GM12872 (cell line): ENCODE data around the gene WDR27.

ENCODE experiments used
- TF ChIP-seq, protein P1 (sequence below): IDR thresholded peaks from 3 replicates; pipeline ENCODE4 v1.5.1; 2011; ENCODE audit warnings: low read depth, mild to moderate bottlenecking, low read length, moderate library complexity; ENCODE audit not compliant: insufficient read depth

The WDR27 gene

DNA sequence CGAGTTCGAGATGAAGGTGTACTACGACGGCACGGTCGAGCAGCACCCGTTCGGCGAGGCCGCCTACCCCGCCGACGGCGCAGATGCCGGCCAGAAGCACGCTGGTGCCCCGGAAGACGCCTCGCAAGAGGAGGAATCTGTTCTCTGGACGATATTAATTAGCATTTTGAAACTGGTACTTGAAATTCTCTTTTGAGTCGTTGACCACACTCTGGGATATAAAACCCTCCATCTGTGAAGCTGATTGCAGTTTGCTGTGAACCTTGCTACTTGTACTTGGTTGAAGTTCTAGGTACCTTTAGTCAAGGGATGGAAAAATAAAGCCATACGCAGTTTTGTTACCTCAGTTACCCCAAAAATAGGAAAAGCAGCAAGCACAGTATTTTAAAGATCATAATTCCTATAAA lies 1.0 kb upstream of the WDR27 start:
- TF ChIP-seq, protein P1, sequence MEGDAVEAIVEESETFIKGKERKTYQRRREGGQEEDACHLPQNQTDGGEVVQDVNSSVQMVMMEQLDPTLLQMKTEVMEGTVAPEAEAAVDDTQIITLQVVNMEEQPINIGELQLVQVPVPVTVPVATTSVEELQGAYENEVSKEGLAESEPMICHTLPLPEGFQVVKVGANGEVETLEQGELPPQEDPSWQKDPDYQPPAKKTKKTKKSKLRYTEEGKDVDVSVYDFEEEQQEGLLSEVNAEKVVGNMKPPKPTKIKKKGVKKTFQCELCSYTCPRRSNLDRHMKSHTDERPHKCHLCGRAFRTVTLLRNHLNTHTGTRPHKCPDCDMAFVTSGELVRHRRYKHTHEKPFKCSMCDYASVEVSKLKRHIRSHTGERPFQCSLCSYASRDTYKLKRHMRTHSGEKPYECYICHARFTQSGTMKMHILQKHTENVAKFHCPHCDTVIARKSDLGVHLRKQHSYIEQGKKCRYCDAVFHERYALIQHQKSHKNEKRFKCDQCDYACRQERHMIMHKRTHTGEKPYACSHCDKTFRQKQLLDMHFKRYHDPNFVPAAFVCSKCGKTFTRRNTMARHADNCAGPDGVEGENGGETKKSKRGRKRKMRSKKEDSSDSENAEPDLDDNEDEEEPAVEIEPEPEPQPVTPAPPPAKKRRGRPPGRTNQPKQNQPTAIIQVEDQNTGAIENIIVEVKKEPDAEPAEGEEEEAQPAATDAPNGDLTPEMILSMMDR = no peak

DNA sequence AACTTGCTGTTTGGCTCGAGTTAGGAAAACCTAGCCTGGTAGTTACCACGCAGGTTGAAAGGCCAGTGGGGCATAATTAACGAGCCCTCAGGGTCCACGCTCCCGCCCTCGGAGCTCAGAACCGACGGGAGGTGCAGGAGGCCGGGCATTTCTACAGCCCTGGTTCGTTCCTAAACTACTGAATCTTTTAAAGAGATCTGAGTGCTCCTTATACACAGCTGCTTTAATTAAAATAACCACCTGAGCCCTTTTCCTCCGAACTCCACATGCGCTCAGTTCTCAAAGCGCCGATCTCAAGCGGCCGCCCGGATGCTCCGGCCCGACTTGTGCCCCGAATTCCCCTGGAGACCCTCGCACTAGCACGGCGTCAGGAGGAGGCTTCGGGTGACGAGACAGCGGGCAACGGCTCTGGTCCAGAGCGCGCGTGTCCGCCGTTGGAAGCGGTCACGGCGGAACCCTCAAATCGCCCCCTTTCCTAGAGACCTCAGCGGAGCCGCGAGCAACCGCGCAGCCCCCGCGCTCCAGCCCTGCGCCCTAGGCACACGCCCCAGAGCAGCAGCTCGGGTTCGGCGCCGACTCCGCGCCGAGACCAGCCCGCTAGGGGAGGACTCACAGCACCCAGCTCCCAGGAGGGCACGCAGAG lies 397 bp downstream of the WDR27 start:
- TF ChIP-seq, protein P1 = no peak

DNA sequence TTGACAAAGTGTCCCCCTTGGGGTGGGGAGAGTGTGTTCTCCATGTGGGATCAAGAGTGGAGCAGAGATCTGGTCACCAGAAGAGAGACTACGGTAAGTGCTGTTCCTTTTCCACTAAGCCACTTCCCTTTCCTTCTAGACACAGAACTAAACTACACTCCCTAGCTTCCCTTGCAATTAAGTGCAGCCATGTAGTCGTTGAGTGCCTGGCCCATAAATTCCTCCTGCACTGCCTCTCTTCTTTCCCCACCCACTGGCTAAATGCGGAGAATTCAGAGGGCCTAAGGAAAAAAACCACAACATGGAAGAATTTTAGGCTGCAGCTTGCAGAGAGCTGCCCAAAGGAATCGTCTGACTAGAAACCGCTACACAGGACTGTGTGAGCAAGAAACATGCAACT lies 1.5 kb downstream of the WDR27 start:
- TF ChIP-seq, protein P1 = no peak

DNA sequence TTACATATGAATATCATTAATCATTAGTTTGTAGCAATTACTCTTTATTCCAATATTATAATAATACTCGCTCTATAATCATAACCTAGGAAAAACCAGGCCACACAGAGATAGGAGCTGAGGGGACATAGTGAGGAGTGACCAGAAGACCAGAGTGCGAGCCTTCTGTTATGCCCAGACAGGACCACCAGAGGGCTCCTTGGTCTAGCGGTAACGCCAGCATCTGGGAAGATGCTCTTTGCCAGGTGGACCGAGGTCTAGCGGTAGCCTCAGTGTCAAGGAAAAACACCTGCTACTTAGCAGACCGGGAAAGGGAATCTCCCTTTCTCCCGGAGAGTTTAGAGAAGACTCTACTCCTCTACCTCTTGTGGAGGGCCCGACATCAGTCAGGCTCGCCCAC lies 4.7 kb downstream of the WDR27 start:
- TF ChIP-seq, protein P1 = peak; percentile 58

DNA sequence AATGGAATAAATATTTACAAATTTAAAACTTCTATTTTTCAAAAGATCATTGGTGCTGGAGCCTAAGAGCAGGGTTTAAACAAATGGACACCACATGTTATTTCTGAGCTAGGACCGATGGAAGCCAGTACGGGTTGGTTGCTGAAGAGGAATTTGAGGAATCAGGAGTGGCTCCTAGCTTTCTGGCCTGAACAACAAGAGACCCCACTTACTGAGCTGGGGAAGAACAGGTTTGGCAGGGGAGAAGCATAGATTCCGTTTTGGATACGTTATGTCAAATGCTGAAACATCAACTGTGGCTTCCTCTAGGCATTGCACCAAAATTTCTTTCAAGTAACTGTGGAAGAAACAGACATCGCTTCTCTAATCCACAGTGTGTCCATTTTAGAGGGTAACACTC lies 6.7 kb downstream of the WDR27 start:
- TF ChIP-seq, protein P1 = no peak

DNA sequence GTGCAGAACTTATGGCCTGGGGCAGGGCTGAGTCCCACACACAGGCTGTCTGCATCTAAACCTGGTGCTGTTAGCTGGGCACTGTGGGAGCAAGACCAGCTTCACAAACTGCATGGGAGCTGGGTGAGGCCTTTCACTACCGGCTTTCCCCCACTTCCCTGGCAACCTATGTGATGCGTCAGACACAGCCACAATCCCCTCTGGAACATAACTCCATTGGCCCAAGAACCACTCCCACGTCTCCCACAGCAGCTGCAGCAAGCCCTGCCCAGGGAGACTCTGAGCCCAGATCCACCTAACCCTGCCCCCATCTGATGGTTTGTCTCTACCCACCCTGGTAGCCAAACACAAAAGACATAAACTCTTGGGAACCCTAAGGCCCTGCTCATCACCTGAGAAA lies 9.3 kb downstream of the WDR27 start:
- TF ChIP-seq, protein P1 = no peak

DNA sequence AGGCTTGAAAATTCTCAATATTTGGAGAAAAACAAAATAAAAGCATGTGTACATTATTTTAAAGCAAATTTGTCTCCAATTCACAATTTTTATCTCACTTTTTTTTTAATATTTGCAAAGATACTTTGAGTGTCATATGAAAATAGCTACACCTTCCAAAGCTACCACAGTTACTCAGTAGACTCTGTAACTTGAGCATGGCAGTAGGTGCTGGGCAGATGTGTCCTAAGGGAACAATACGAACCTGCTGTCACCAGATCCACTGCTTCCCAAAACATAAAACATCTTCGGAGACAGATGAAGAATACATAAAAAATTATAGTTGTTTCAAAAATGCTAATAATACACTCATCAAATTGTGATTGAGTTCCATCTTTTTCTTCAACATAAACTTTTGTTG lies 10.6 kb downstream of the WDR27 start:
- TF ChIP-seq, protein P1 = no peak
